Naive thymus-derived CD4-positive, alpha-beta T cell (primary cell): Measurements from ENCODE around the gene RRP1B. TPM values are rescaled to one million over a fixed set of nuclear protein-coding genes. Genes with fewer than 3 reads are reported as not detected.

Experiments
- ATAC-seq: fragments of 150-1000 bp; cut with Tn5 transposase; 2 replicates; pipeline ENCODE4 v1.10.0; 2021; ENCODE audit warnings: mild to moderate bottlenecking, moderate library complexity
- CTCF ChIA-PET: fragments of 350-600 bp; sonication (Branson Sonifier 250); formaldehyde crosslinking; loops from one replicate; lab custom pipeline; 2021; ENCODE audit warnings: antibody characterized with exemption; lab: Charles Lee
- POLR2A ChIA-PET: fragments of 350-600 bp; sonication (Branson Sonifier 250); formaldehyde crosslinking; loops from one replicate; lab custom pipeline; 2021; ENCODE audit warnings: antibody characterized with exemption, inconsistent platforms; lab: Charles Lee
- DNase-seq, 9 donors: peaks; one replicate each; pipeline versions ENCODE4 v3.0.0 to v3.0.0-alpha.2; 2020 to 2022; ENCODE audit warnings: mixed read lengths in 1 of 9
- H3K27ac ChIP-seq: one replicate; pipeline ENCODE4 v1.7.0; 2013; ENCODE audit warnings: mild to moderate bottlenecking, low read depth, low read length, moderate library complexity
- H3K27me3 ChIP-seq, 2 donors: one replicate each; pipeline ENCODE4 v1.7.0; 2013; ENCODE audit warnings: low read length in 2 of 2, mild to moderate bottlenecking in 2 of 2, moderate library complexity in 2 of 2; ENCODE audit not compliant: control insufficient read depth in 2 of 2, insufficient read depth in 2 of 2
- H3K36me3 ChIP-seq, 3 experiments: 1 replicate in 2 of 3; 2 replicates in 1 of 3; pipeline ENCODE4 v1.7.0; 2013; ENCODE audit warnings: low read length in 3 of 3, mild to moderate bottlenecking in 3 of 3, moderate library complexity in 1 of 3; ENCODE audit not compliant: insufficient read depth in 3 of 3, control insufficient read depth in 2 of 3
- H3K4me1 ChIP-seq, 2 donors: one replicate each; pipeline ENCODE4 v1.7.0; 2013; ENCODE audit warnings: low read length in 2 of 2, mild to moderate bottlenecking in 2 of 2, moderate library complexity in 1 of 2; ENCODE audit not compliant: control insufficient read depth in 2 of 2, insufficient read depth in 2 of 2
- H3K4me3 ChIP-seq: 2 replicates; pipeline ENCODE4 v1.7.0; 2013; ENCODE audit warnings: mild to moderate bottlenecking, low read length
- H3K9me3 ChIP-seq, 3 experiments: 1 replicate in 2 of 3; 2 replicates in 1 of 3; pipeline ENCODE4 v1.7.0; 2013; ENCODE audit warnings: low read length in 3 of 3; ENCODE audit not compliant: control insufficient read depth in 2 of 3
- H3K27ac Mint-ChIP-seq, 9 donors: one replicate each; pipeline ENCODE4 v1.8.0; 2020 to 2022; ENCODE audit warnings: mixed read lengths in 9 of 9, mild to moderate bottlenecking in 8 of 9, moderate library complexity in 5 of 9, inconsistent platforms in 2 of 9
- H3K27me3 Mint-ChIP-seq, 5 donors: one replicate each; pipeline ENCODE4 v1.8.0; 2021 to 2022; ENCODE audit warnings: mixed read lengths in 5 of 5, mild to moderate bottlenecking in 1 of 5
- H3K36me3 Mint-ChIP-seq, 5 donors: one replicate each; pipeline ENCODE4 v1.8.0; 2020 to 2022; ENCODE audit warnings: mixed read lengths in 5 of 5, mild to moderate bottlenecking in 3 of 5, inconsistent platforms in 1 of 5
- H3K4me1 Mint-ChIP-seq, 7 donors: one replicate each; pipeline ENCODE4 v1.8.0; 2020 to 2022; ENCODE audit warnings: mixed read lengths in 7 of 7, mild to moderate bottlenecking in 3 of 7, inconsistent platforms in 1 of 7
- H3K4me3 Mint-ChIP-seq, 10 donors: one replicate each; pipeline ENCODE4 v1.8.0; 2020 to 2022; ENCODE audit warnings: mild to moderate bottlenecking in 10 of 10, mixed read lengths in 10 of 10, moderate library complexity in 6 of 10, inconsistent platforms in 2 of 10
- H3K9me3 Mint-ChIP-seq, 11 donors: one replicate each; pipeline ENCODE4 v1.8.0; 2020 to 2022; ENCODE audit warnings: mixed read lengths in 11 of 11, mild to moderate bottlenecking in 4 of 11, inconsistent platforms in 1 of 11, moderate library complexity in 1 of 11
- intact Hi-C, 2 donors: fragments of 100-400 bp; cut with micrococcal nuclease; formaldehyde crosslinking; loops; one replicate each; pipeline ENCODE4 v1.15.1; 2023
- polyA plus RNA-seq, 2 donors: library from polyadenylated mRNA; unstranded; fragments of 300-500 nt; fragmentation: Illumina TruSeq; gene quantifications; one replicate each; pipeline ENCODE4 v1.2.3, GENCODE V29; 2021
- total RNA-seq, 6 experiments: library from RNA in 5 of 6; stranded (reverse) in 5 of 6; gene quantifications; 1 replicate in 5 of 6; 2 replicates in 1 of 6; pipeline ENCODE4 v1.2.3 and lab custom pipeline; 2021 to 2026

Gene RRP1B
- total and polyA plus RNA-seq, 7 experiments from 2014 or later = 23.9 to 49.3 (median 39.6) TPM

- Mint-ChIP-seq H3K9me3 (no peaks in the 10 kb centered on the region), H3K4me3 (peak overlapping the region in 1 of 10 donors; percentile 16), H3K4me1 (peaks cover 42 to 63% (median 56%) of the 10 kb centered on the region in 7 donors), H3K36me3 (peaks cover 0 to 4% (median 0%) of the 10 kb centered on the region in 5 donors), H3K27ac (no peak overlapping the region), H3K27me3 (no peaks in the 10 kb centered on the region)
- H3K9me3 ChIP-seq = no peaks in the 10 kb centered on the region
- H3K36me3 ChIP-seq = peaks cover 0 to 5% (median 0%) of the 10 kb centered on the region in 3 experiments
- ChIA-PET CTCF (no interaction called here), POLR2A (interaction anchor here (0.6 kb wide), 1 partner anchor 972 kb away, joined by 3 read pairs; no protein-coding TSS in a partner anchor)
- H3K27ac ChIP-seq = no peak overlapping the region
- intact Hi-C loops = no loop called here
- peaks cover 26 to 44% of the 10 kb centered on the region in 2 donors for H3K4me1 ChIP-seq
- H3K4me3 ChIP-seq = no peak overlapping the region
- DNase-seq = no peak
- no peaks in the 10 kb centered on the region for H3K27me3 ChIP-seq
- ATAC-seq = no peak
These were observed 64.3 kb downstream of the RRP1B start for GRCh38 chr21:43723648-43724047.

DNA sequence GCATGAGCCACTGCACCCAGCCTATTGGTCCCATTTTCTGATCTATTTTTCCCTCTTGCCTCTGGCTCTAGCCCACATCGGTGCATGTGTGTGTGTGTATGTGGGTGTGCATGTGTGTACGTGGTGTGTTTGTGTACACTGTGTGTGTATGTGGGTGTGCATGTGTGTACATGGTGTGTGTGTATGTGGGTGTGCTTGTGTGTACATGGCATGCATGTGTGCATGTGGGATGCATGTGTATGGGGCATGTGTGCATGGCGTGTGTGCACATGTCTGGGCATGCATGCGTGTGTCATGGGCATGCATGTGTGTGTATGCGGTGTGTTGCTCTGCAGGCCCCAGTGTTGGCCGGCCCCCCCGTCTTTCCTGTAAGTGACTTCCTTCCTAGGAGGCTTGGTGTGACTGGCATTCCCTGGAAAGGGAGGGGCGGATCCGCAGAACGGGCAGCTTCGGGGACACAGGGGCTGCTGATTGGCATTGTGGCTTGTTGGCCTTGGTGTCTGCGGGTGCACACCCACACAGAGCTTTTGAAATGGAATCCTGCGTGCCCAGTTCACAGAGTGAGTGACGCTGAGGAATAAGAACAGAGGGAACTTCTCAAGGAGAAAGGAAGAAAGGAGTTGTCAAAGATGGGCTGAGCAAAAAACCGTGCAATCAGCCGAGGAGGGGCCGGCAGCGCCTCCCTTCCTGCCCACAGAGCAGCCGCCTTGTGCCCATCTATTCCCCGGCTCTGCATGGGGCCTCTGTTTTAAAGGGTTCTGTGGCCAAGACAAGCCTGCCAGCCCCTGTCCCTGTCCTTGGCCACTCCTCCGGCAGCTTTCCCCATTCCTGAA lies 67.5 kb downstream of the RRP1B start:
- DNase-seq = no peak

DNA sequence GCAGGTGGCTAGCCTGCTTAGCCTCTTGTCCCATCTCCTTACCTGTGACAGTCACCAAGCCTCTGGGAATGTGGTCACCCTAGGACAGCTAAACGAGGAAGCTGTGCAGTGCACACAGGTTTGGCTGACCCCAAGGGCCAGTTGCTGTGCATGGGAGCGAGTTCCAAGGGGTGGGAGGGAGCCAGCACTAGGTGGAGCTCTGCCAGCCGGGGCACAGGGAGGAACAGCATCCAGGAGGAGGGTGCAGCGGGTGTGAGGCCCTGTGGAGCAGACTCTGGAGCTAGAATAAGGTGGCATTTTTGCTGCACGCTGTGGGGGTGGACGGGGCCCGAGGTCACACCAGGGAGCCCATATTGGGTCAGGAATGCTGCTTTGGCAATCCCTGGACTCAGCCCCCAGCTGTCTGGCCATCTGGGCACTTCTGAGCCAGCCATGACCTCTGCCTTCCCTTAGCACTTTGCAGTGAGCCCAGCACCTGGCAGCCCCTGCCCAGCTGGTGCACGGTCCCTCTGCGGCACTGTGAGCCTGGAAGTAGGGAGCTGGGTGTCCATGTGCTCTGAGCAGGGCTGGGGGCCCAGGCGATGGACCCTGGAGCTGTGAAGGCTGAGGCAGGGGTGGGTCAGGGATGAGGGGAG lies 68.3 kb downstream of the RRP1B start:
- intact Hi-C loops = loop anchor here (1.0 to 5.0 kb wide), 3 partner anchors 8 to 61 kb away; partner anchors contain the start of genes PDXK (in 2 of the 2), CSTB (in 1 of the 2) and RRP1 (in 1 of the 2)
- H3K27me3 Mint-ChIP-seq = no peaks in the 10 kb centered on the region
- H3K27me3 ChIP-seq = no peaks in the 10 kb centered on the region
- H3K27ac Mint-ChIP-seq = peak overlapping the region in 8 of 9 donors; percentile 40 to 90 (median 79)
- peaks cover 41 to 62% (median 48%) of the 10 kb centered on the region in 7 donors for H3K4me1 Mint-ChIP-seq
- ATAC-seq (no peak), DNase-seq (no peak)
- peaks cover 14 to 25% of the 10 kb centered on the region in 2 donors for H3K4me1 ChIP-seq
- H3K9me3 ChIP-seq = no peaks in the 10 kb centered on the region
- ChIA-PET CTCF (interaction anchor here (1.3 kb wide), 1 partner anchor 248 kb away, joined by 3 read pairs; no protein-coding TSS in a partner anchor), POLR2A (interaction anchor here (0.6 to 1.3 kb wide), 3 partner anchors 8 to 62 kb away, joined by 3 to 4 read pairs (median 3); partner anchors contain the start of gene PDXK)
- H3K36me3 ChIP-seq = peaks cover 0 to 5% (median 0%) of the 10 kb centered on the region in 3 experiments
- peak overlapping the region; percentile 50 for H3K4me3 ChIP-seq
- peak overlapping the region; percentile 48 to 92 (median 82) for H3K4me3 Mint-ChIP-seq
- no peak overlapping the region for H3K27ac ChIP-seq
- no peaks in the 10 kb centered on the region for H3K9me3 Mint-ChIP-seq
- H3K36me3 Mint-ChIP-seq = peaks cover 0 to 6% (median 4%) of the 10 kb centered on the region in 5 donors

More for the DNA sequence above, 67.5 kb downstream of the RRP1B start:
- peaks cover 14 to 25% of the 10 kb centered on the region in 2 donors for H3K4me1 ChIP-seq
- no peaks in the 10 kb centered on the region for H3K27me3 ChIP-seq
- peaks cover 0 to 5% (median 0%) of the 10 kb centered on the region in 3 experiments for H3K36me3 ChIP-seq
- H3K27ac Mint-ChIP-seq = peak overlapping the region in 8 of 9 donors; percentile 32 to 81 (median 72)
- H3K9me3 ChIP-seq = no peaks in the 10 kb centered on the region
- POLR2A ChIA-PET = interaction anchor here (0.6 to 1.3 kb wide), 3 partner anchors 8 to 63 kb away, joined by 3 to 4 read pairs (median 3); partner anchors contain the start of gene PDXK
- H3K27me3 Mint-ChIP-seq = no peaks in the 10 kb centered on the region
- peaks cover 0 to 6% (median 4%) of the 10 kb centered on the region in 5 donors for H3K36me3 Mint-ChIP-seq
- peak overlapping the region; percentile 38 to 92 (median 82) for H3K4me3 Mint-ChIP-seq
- peaks cover 43 to 65% (median 51%) of the 10 kb centered on the region in 7 donors for H3K4me1 Mint-ChIP-seq
- H3K27ac ChIP-seq = no peak overlapping the region
- H3K9me3 Mint-ChIP-seq = no peaks in the 10 kb centered on the region
- H3K4me3 ChIP-seq = no peak overlapping the region
- CTCF ChIA-PET = no interaction called here
- intact Hi-C loops = loop anchor here in 1 of 2 donors (5.0 kb wide), 1 partner anchor 50 kb away; the partner anchor contains the start of gene CSTB
- ATAC-seq = no peak

- Mint-ChIP-seq H3K9me3 (no peaks in the 10 kb centered on the region), H3K27ac (peak overlapping the region; percentile 56 to 90 (median 80)), H3K4me3 (peak overlapping the region; percentile 67 to 92 (median 86)), H3K4me1 (peaks cover 36 to 64% (median 49%) of the 10 kb centered on the region in 7 donors), H3K27me3 (no peaks in the 10 kb centered on the region), H3K36me3 (peaks cover 0 to 6% (median 4%) of the 10 kb centered on the region in 5 donors)
- Histone ChIP-seq H3K36me3 (peaks cover 0 to 5% (median 0%) of the 10 kb centered on the region in 3 experiments), H3K4me3 (peak overlapping the region; percentile 50), H3K27ac (peak overlapping the region; percentile 40), H3K4me1 (peaks cover 14 to 25% of the 10 kb centered on the region in 2 donors), H3K9me3 (no peaks in the 10 kb centered on the region), H3K27me3 (no peaks in the 10 kb centered on the region)
- CTCF ChIA-PET = interaction anchor here (1.3 kb wide), 1 partner anchor 247 kb away, joined by 3 read pairs; no protein-coding TSS in a partner anchor
- DNase-seq (no peak), ATAC-seq (no peak)
- intact Hi-C loops = loop anchor here (1.0 to 5.0 kb wide), 3 partner anchors 9 to 61 kb away; partner anchors contain the start of genes PDXK (in 2 of the 2), CSTB (in 1 of the 2) and RRP1 (in 1 of the 2)
- POLR2A ChIA-PET = interaction anchor here (1.2 to 1.7 kb wide), 3 partner anchors 8 to 62 kb away, joined by 3 to 10 read pairs (median 4); partner anchors contain the start of gene PDXK
These were observed 68.8 kb downstream of the RRP1B start for GRCh38 chr21:43728154-43728466.

- intact Hi-C loops = loop anchor here (1.0 to 5.0 kb wide), 3 partner anchors 9 to 60 kb away; partner anchors contain the start of genes PDXK (in 2 of the 2), CSTB (in 1 of the 2) and RRP1 (in 1 of the 2)
- peaks cover 14 to 25% of the 10 kb centered on the region in 2 donors for H3K4me1 ChIP-seq
- peak overlapping the region; percentile 50 for H3K4me3 ChIP-seq
- ChIA-PET POLR2A (interaction anchor here (1.3 to 1.7 kb wide), 2 partner anchors 9 to 61 kb away, joined by 4 to 10 read pairs; no protein-coding TSS in a partner anchor), CTCF (interaction anchor here (1.3 kb wide), 1 partner anchor 247 kb away, joined by 3 read pairs; no protein-coding TSS in a partner anchor)
- H3K4me3 Mint-ChIP-seq = peak overlapping the region; percentile 70 to 92 (median 86)
- H3K9me3 Mint-ChIP-seq = no peaks in the 10 kb centered on the region
- no peaks in the 10 kb centered on the region for H3K9me3 ChIP-seq
- peak; percentile 90 for ATAC-seq
- H3K36me3 ChIP-seq = peaks cover 0 to under 1% (median 0%) of the 10 kb centered on the region in 3 experiments
- H3K27me3 ChIP-seq = no peaks in the 10 kb centered on the region
- no peaks in the 10 kb centered on the region for H3K27me3 Mint-ChIP-seq
- peaks cover 0 to 6% (median 4%) of the 10 kb centered on the region in 5 donors for H3K36me3 Mint-ChIP-seq
- H3K27ac Mint-ChIP-seq = peak overlapping the region; percentile 56 to 90 (median 80)
- H3K27ac ChIP-seq = peak overlapping the region; percentile 58
- DNase-seq = peak; percentile 52 to 88 (median 65)
- H3K4me1 Mint-ChIP-seq = peaks cover 37 to 68% (median 54%) of the 10 kb centered on the region in 7 donors
These were observed 69.4 kb downstream of the RRP1B start for GRCh38 chr21:43728467-43729390.
